ENCODE data around the gene SAMM50. TPM values are rescaled to one million over a fixed set of nuclear protein-coding genes. Genes with fewer than 3 reads are reported as not detected.

SAMM50 gene
- total RNA-seq, 1 experiment from 2014 or later: 40.8 TPM

DNA sequence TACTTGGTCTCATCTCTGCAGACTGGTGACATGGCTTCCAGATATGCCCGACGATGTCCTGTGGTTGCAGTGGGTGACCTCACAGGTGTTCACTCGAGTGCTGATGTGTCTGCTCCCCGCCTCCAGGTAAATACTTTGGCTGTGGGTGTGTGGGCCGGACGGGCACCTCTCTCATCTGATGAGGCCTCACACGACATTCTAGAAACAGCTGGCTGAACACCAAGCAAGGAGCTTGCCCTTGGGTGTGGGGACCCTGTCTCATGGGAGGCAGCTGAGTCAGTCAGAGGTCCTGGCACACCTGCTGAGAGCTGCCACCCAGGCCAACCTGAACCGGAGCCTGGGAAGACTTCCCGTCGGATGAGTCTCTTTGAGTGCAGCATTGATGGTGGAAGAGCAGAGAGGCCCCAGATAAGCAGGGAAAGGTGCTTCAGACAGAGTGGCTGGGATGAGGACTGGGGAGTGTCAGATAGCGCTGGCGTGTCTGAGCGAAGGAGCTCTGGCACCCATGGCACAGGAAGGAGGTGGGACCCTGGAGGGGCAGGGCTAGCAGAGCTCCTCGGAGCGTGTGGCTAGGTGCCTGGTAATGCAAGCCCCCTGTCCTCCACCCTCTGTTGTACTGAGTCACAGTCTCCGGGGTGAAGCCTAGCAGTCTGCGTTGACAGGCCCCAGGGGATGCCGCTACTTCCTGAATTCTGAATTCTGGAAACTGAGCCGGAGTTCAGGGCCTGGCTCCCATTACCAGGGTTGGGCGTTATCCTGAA lies 10.4 kb upstream of the SAMM50 start:
- Histone ChIP-seq H3K79me2 (ENCODE audit: insufficient read depth, low read length) (no peaks in the 10 kb centered on the region), H3K9me2 (ENCODE audit: insufficient read depth) (no peaks in the 10 kb centered on the region), H3K4me2 (ENCODE audit: low read length) (no peak overlapping the region), H3K36me3 (ENCODE audit: control insufficient read depth in 1 of 2, insufficient read depth in 2 of 2, low read length in 2 of 2) (peaks cover 0 to 3% of the 10 kb centered on the region in 2 experiments; a peak in 2 of 4 replicates), H2AFZ (ENCODE audit: low read depth, low read length, poor library complexity, severe bottlenecking) (no peak overlapping the region), H3K4me3 (replicated peaks in 1 of 2; ENCODE audit: low read depth in 1 of 2, low read length in 2 of 2) (no peak overlapping the region), H3K27me3 (ENCODE audit: insufficient read depth, low read length) (no peaks in the 10 kb centered on the region), H4K20me1 (ENCODE audit: insufficient read depth) (no peaks in the 10 kb centered on the region), H3K9ac (ENCODE audit: low read length) (no peak overlapping the region), H3K9me3 (ENCODE audit: control insufficient read depth in 1 of 2, insufficient read depth in 1 of 2, low read depth in 1 of 2, low read length in 2 of 2) (no peaks in the 10 kb centered on the region), H3K27ac (ENCODE audit: low read depth, low read length) (no peak overlapping the region), H3K4me1 (ENCODE audit: control insufficient read depth in 1 of 2, insufficient read depth in 2 of 2, low read length in 2 of 2) (peaks cover 0 to 7% of the 10 kb centered on the region in 2 experiments; a peak in 2 of 4 replicates)
- intact Hi-C loops (cut with micrococcal nuclease): no loop called here
- TF ChIP-seq, protein P1, sequence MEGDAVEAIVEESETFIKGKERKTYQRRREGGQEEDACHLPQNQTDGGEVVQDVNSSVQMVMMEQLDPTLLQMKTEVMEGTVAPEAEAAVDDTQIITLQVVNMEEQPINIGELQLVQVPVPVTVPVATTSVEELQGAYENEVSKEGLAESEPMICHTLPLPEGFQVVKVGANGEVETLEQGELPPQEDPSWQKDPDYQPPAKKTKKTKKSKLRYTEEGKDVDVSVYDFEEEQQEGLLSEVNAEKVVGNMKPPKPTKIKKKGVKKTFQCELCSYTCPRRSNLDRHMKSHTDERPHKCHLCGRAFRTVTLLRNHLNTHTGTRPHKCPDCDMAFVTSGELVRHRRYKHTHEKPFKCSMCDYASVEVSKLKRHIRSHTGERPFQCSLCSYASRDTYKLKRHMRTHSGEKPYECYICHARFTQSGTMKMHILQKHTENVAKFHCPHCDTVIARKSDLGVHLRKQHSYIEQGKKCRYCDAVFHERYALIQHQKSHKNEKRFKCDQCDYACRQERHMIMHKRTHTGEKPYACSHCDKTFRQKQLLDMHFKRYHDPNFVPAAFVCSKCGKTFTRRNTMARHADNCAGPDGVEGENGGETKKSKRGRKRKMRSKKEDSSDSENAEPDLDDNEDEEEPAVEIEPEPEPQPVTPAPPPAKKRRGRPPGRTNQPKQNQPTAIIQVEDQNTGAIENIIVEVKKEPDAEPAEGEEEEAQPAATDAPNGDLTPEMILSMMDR (IDR thresholded peaks at IDR 0.05 in 2 of 3, conservative IDR thresholded peaks at IDR 0.05 in 1 of 3; ENCODE audit: borderline replicate concordance in 1 of 3, insufficient read depth in 1 of 3, low read depth in 2 of 3, low read length in 2 of 3): no peak
- no peak for TF ChIP-seq EZH2 (IDR thresholded peaks at IDR 0.05)
- TF ChIP-seq, protein P2, sequence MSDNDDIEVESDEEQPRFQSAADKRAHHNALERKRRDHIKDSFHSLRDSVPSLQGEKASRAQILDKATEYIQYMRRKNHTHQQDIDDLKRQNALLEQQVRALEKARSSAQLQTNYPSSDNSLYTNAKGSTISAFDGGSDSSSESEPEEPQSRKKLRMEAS (IDR thresholded peaks at IDR 0.05): no peak
- TF ChIP-seq FOSL1 (IDR thresholded peaks at IDR 0.05; ENCODE audit: low read depth): no peak
- TF ChIP-seq CEBPB (IDR thresholded peaks at IDR 0.05; ENCODE audit: low read depth): no peak
- TF ChIP-seq ZNF274 (IDR thresholded peaks at IDR 0.05; ENCODE audit: low read depth, low read length): no peak
- no peak for DNase-seq (ENCODE audit: low read depth, low spot score)
- no TSS peak for BruUV-seq (replicated peaks)
- ChIA-PET RAD21 (ENCODE audit: low non-redundant PET in 1 of 2, low total read pairs in 2 of 2, uncharacterized antibody in 2 of 2, unreplicated experiment in 2 of 2) (interaction anchor here in 1 of 2 experiments (2.0 kb wide), 1 partner anchor 62 kb away, joined by 14 read pairs; no protein-coding TSS in a partner anchor), POLR2A (interaction anchor here (0.5 kb wide), 1 partner anchor 835 kb away, joined by 3 read pairs; the partner anchor contains the start of gene BIK), CTCF (interaction anchor here (1.0 to 2.7 kb wide), 8 partner anchors 10 to 136 kb away, joined by 3 to 64 read pairs (median 6); partner anchors contain the start of genes PNPLA3 and SAMM50)
- ATAC-seq: no peak
